T-helper 1 cell (primary cell): Measurements from ENCODE around the gene SETBP1.

Experiments
- DNase-seq, 5 donors: peaks; one replicate each; pipeline ENCODE4 v3.0.0-alpha.2; 2012 to 2020

SETBP1 gene

GRCh38 chr18:44912740-44913478, 232.2 kb downstream of the SETBP1 start:
- no peak for DNase-seq

DNA sequence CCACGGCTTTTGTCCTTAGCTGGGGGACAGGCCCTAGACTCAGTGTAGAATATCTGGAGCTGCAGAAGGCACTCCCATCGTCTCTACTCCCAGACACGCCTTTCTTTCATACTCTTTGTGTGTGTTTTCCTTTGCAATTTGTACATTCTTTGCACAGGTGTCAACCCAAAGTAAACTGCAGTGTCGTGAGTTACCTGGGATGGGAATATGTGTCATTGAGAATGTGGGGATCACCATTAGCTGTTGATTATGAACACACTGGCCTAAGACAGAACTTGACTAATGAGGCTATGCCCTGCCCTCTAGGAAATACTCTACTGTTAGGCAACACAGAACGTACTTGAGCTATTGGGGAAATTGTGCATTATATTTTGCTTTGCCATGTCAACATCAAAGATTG, 233.3 kb downstream of the SETBP1 start:
- DNase-seq = no peak

DNA sequence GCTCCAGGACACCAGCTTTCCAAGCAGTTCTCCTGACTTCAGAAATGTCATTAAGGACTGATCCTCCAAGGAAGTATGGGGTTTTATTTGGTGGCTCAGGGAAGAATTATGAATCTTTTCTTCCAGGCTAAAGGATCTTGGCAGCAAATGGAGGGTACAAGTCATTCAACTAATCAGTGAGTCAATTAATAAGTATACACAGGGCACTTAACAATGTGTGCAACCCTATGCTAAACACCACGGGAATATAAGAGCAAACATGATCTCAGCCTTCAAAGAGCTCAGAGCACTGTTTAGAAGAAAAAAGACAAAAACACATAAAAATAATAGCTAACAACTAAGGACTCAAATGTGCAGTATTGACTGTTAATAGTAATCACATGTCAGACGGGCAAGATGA, 234.5 kb downstream of the SETBP1 start:
- no peak for DNase-seq

DNA sequence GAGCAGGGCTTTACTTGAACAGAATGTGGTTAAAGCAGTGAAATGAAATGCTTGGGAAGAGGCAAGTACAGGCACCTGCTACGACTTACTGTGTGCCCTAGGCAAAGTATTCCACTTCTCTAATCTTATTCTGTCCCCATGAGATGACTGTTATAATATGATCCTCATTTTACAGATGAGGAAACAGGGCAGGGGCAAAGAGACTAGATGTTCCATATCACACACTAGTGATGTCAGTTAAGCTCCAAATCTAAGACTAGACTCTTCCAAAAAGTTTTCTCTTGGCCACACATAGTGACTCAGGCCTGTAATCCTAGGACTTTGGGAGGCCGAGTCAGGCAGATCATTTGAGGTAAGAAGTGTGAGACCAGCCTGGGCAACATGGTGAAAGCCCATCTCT, 235.0 kb downstream of the SETBP1 start:
- DNase-seq = no peak

DNA sequence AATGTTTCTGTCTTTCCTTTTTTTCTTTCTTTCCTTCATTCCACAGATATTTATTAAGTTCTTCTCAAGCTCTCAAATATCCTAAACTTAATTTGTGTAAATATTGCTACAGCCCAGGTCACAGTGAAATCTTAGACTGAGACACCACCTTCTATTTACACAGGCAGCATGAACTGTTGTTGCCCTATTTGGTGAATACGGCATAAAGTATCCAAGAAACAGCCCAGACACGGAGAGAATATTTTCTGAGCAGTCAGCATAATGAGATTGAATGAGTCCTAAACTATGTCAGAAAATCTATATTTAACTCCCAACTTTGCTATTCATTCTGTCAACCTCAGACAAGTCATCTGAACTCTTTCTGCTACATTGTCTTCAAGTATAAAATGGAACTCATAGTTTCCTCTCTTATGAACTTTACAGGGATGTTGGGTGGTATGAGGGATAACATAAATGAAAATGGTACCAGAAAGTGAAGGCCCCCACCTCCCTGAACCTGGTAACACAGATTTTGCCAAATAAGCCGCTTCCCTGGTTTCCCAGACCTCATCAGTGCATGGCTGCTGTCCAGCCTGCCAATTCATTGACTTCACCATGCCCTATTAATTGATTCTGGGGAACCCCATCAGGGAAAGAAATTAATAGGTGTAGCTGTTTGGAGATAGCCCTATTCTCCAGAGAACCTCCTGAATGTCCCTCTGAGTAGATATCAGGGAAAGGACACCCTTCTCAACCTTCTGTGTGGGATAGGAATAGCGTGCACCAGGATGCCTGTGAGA, 235.9 kb downstream of the SETBP1 start:
- no peak for DNase-seq

- DNase-seq = no peak
Measured at GRCh38 chr18:44917216-44918141, 236.8 kb downstream of the SETBP1 start.

DNA sequence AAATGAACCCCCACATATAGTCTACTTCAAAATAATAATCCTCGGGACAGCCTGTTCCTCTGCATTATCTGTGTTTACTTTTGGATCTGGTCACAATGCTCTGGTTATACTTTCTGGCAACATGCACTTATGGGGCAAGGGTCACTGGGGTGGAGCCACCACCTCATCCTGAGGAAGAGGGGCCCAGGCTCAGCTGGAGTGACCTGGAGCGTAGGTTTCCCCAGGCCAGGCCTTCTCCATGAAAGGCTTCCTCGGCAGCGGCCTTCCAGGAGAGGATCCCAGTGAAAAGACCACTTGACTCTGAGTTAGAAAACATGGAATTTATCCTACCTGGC, 237.4 kb downstream of the SETBP1 start:
- DNase-seq = no peak

- DNase-seq = no peak
Measured at GRCh38 chr18:44920441-44920840, 239.8 kb downstream of the SETBP1 start.

- DNase-seq = no peak
Measured at GRCh38 chr18:44921974-44922373, 241.3 kb downstream of the SETBP1 start.

- no peak for DNase-seq
Measured at GRCh38 chr18:44922968-44923367, 242.3 kb downstream of the SETBP1 start.

GRCh38 chr18:44924785-44925499, 244.3 kb downstream of the SETBP1 start:
- no peak for DNase-seq

- DNase-seq = no peak
Measured at GRCh38 chr18:44927127-44927849, 246.6 kb downstream of the SETBP1 start.

- DNase-seq = no peak
Measured at GRCh38 chr18:44934901-44935300, 254.2 kb downstream of the SETBP1 start.

DNA sequence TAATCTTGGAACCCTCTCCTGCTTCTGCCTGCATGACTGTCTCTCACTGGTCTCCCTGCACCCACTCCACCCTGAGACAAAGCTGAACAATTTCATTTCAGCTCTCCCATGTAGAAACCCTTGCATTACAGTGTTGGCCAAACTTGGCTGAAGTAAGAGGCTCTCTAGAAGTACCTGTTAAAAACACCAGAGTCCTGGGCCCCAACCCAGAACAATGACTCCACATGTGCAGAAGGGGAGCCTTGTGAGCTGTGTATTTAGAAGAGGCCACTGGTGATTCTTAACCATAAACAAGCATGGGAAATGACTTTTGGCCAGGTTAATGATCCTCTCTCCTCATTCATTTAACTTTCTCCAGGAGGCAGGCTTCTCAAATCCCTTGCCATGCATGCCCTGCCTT, 254.8 kb downstream of the SETBP1 start:
- no peak for DNase-seq

DNA sequence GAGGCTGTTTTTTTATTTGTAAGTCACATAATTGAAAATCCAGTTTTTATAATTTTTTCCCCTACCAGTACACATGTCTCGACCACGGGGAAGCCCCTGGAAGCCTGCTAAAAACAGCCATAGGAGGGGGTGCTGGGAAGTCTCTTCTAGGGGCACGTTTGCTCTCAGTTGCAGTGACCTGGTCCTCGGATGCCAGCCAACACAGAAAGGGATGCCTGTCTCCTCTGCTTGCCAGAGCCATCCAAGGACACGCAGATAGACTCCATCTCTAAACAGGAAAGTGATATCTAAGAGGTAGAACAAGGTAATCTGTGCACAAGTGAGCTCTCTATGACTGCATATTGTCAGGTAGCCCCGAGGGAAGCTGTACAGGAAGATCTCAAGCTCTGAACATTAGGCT, 255.8 kb downstream of the SETBP1 start:
- DNase-seq = no peak

- no peak for DNase-seq
Measured at GRCh38 chr18:44937960-44938719, 257.5 kb downstream of the SETBP1 start.

DNA sequence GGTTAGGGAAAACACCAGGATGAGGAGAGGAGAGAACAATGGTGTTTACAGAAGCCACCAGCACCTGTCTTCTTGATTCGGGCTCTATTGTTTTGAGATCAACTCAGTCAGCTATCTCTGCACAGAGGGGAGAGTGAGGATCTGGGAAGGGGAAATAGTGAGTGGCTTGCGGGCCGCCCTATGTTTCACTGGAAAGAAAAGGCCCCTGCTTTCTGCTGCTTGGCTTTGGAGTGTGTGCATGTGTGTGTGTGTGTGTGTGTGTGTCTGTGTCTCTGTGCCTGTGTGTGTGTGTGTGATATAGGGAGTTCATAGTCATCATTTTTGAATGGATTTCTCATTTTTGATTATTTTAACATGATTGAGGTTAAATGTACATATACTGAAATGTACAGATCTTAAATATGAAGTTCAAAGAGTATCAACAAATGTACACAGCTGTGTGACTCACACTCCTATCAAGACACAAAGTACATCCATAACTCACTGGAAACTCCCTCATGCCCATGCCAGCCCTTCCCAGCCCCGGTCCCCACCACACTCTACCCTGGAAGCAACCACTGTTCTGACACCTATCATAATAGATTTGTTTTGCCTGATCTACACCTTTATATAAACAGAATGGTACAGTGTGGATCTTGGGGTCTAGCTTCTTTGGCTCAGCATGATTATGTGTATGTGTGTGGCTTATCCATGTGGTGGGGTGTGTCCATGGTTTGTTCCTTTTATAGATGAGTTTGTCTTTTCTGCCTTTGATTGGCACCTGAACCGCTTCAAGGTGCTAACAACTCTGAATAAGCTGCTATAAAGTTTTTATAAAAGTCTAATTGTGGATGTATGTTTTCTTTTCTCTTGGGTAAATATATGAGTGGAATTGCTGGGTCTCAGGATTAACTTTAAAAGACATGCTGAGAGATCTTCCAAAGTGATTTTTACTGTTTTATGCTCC, 258.3 kb downstream of the SETBP1 start:
- no peak for DNase-seq

DNA sequence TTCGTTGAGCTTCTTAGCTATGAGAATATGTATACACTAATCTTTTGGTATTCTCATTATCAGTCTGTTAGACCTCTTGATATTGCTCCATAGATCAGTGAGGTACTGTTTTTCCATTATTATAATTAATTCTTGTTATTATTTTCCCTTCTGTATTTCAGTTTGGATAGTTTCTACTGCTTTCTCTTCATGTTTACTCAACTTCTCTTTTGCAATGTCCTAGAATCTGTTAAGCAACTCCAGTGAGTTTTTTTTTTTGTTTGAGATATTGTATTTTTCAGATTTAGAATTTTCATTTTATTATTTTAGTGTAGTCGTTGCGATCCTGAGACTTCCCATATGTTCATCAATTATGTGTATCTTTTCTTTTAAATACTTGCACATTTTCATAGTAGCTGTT, 260.8 kb downstream of the SETBP1 start:
- DNase-seq = no peak

DNA sequence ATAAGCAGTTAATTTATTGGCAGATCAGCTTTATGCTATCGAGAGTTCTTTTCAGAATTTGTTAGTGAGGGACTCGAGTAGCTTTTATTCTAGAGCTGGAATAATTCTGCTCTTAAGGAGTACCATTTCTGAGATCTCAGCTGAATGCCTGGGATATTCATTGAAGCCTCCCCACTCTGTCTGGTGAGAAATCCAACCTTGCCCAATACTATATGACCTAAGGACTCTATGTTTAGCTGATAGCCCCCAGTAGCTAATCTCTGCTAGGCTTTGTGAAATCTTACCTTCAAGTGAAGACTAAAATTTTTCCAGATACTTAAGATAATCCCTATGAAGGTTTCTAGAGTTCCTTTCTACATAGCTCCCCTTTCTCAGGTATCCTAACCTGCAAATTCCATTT, 261.4 kb downstream of the SETBP1 start:
- no peak for DNase-seq

DNA sequence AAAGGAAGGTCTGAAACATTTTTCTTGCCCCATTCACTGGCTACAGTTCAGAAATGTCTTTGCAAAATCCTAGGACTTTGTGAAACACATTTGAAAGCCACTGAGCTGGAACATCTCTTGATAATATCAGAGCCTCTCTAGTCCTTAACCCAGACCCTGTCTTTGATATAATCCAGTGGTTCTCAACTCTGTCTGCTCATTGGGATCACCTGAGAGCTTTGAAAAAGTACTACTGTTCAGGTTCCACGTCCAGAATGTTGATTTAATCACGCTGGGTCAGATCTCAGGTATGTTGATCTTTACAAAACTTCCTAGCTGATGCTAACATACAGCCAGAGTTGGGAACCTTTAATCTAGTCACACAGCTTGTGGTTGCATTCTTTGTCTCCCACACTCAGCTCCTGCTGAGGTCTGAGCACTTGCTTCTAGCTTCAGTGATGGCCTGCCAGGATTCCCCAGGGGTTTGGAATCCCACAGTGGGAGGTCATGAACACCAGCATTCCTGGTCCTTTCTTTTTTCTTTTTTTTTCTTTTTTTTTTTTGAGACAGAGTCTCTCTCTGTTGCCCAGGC, 262.7 kb downstream of the SETBP1 start:
- DNase-seq = no peak
